Astrocyte of the cerebellum (primary cell): ENCODE results near the gene IGSF23.
"Not testable (repeated sequence)": the region's sequence is repeated elsewhere in the genome, so short reads cannot be mapped to it uniquely, and the experiment has no call there.

ENCODE experiments used
- DNase-seq: peaks from one replicate; pipeline ENCODE4 v3.0.0-alpha.2; 2011; ENCODE audit warnings: low read depth
- H3K4me3 ChIP-seq: 2 replicates; pipeline ENCODE4 v1.5.1; 2011; ENCODE audit warnings: mild to moderate bottlenecking, low read depth, low read length, moderate library complexity
- in situ Hi-C: cut with HindIII; loops from 2 replicates; pipeline ENCODE4 v1.10.0; 2017; ENCODE audit warnings: low sequenced_read_pairs
- TF ChIP-seq, protein P1 (sequence below): IDR thresholded peaks from 2 replicates; pipeline ENCODE4 v1.5.1; 2012; ENCODE audit warnings: low read length, low read depth, moderate library complexity, mild to moderate bottlenecking; ENCODE audit errors: missing control alignments

The IGSF23 gene

DNA sequence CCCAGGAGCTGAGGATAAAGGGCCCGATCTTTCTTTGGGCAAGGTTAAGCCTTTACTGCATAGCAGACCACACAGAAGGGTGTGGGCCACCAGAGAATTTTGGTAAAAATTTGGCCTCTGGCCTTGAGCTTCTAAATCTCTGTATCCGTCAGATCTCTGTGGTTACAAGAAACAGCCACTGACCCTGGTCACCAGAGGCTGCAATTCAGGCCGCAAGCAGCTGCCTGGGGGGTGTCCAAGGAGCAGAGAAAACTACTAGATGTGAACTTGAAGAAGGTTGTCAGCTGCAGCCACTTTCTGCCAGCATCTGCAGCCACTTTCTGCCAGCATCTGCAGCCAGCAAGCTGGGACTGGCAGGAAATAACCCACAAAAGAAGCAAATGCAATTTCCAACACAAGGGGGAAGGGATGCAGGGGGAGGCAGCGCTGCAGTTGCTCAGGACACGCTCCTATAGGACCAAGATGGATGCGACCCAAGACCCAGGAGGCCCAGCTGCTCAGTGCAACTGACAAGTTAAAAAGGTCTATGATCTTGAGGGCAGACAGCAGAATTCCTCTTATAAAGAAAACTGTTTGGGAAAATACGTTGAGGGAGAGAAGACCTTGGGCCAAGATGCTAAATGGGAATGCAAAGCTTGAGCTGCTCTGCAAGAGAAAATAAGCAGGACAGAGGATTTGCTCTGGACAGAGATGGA, 49.5 kb downstream of the IGSF23 start:
- DNase-seq: no peak
- in situ Hi-C loops: no loop called here
- H3K4me3 ChIP-seq: no peak overlapping the region
- TF ChIP-seq, protein P1, sequence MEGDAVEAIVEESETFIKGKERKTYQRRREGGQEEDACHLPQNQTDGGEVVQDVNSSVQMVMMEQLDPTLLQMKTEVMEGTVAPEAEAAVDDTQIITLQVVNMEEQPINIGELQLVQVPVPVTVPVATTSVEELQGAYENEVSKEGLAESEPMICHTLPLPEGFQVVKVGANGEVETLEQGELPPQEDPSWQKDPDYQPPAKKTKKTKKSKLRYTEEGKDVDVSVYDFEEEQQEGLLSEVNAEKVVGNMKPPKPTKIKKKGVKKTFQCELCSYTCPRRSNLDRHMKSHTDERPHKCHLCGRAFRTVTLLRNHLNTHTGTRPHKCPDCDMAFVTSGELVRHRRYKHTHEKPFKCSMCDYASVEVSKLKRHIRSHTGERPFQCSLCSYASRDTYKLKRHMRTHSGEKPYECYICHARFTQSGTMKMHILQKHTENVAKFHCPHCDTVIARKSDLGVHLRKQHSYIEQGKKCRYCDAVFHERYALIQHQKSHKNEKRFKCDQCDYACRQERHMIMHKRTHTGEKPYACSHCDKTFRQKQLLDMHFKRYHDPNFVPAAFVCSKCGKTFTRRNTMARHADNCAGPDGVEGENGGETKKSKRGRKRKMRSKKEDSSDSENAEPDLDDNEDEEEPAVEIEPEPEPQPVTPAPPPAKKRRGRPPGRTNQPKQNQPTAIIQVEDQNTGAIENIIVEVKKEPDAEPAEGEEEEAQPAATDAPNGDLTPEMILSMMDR: no peak

- in situ Hi-C loops: no loop called here
- no peak for DNase-seq
- TF ChIP-seq, protein P1: no peak
- H3K4me3 ChIP-seq: no peak overlapping the region
These were observed 50.6 kb downstream of the IGSF23 start for GRCh38 chr19:44663996-44664395.

DNA sequence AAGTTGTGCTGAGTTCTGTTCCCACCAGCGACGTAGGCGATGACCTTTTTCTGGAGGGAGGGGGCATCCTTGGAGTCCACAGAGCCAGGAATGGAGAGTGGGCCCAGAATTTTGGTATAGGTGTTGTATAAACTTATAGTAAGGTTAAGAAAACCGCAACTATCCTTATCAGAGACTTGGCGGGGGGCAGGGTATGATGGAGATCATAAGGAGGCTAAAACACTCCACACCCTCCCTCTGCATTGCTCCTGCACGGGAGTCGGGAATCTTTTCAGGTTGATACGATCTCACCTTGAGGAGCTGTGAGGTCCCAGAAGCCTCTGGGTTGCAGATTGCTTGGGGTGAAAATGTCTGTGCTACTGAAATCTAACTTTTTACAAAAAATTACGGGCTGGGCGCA, 51.6 kb downstream of the IGSF23 start:
- TF ChIP-seq, protein P1: no peak
- H3K4me3 ChIP-seq: no peak overlapping the region
- DNase-seq: no peak
- in situ Hi-C loops: no loop called here

DNA sequence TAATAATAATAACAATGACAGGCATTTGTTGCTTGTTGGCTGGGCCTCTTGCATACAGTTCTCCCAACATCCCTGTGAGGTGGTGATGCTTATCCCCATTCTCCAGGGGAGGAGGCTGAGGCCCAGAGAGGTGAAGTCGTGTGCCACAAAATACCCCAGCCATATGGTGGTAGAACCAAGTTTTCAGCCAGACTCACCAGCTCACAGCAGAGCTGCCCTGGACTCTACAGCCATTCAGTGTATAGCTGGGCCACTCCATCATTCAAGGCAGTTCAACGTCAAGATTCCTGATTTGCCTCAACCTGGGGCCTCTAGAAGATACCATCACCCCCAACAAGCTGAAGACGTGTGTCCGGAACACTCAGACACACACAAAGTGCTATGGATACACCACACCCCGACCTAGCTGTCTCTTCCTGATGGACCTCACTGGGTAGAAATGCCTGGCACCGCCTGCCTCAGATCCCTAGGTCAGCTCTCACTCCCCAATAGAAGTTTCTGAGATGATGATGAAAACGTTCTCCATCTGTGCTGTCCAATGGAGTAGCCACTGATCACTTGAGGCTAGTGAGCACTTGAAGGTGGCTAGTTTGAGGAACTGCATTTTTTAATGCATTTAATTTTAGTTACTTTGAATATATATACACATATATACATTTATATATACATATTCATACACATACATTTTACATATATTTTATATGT, 53.6 kb downstream of the IGSF23 start:
- in situ Hi-C loops: no loop called here
- H3K4me3 ChIP-seq: no peak overlapping the region
- no peak for DNase-seq
- TF ChIP-seq, protein P1: no peak

DNA sequence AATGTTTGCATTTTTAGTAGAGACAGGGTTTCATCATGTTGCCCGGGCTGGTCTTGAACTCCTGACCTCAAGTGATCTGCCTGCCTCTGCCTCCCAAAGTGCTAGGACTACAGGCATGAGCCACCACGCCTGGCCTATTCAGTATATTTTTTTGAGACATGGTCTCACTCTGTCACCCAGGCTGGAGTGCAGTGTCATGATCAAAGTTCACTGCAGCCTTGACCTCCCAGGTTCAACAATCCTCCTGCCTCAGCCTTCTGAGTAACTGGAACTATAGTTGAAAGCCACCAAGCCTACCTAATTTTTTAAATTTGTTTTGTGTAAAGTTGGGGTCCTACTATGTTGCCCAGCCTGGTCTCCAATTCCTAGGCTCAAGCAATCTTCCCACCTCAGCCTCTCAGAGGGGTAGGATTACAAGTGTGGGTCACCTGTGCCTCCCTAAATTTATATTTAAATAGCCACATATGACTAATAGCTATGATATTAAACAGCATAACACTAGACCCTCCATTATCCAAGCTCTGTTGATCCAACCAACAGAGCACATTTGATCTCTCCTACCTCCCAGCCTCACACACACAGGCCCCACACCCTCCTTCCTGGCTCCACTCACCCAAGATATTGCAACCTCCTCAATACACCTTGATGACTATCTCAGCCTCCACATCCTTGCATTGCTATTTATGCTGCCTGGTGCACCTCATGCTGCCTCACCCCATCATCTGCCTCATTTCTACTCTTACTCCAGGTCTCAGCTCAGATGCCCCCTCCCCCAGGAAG, 55.8 kb downstream of the IGSF23 start:
- TF ChIP-seq, protein P1: no peak
- no peak for DNase-seq
- in situ Hi-C loops: no loop called here
- H3K4me3 ChIP-seq: no peak overlapping the region

DNA sequence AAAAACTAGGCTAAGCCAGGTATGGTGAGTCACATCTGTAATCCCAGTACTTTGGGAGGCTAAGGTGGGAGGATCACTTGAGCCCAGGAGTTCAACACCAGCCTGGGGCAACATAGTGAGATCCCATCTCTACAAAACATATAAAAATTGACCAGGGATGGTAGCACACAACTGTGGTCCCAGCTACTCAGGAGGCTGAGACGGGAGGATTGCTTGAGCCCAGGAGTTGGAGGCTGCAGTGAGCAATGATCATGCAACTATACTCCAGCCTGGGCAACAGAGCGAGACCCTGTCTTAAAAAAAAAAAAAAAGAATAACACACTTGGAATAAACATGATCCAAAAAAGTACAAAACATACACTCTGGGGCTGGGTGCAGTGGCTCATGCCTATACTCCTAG, 56.7 kb downstream of the IGSF23 start:
- in situ Hi-C loops, H3K4me3 ChIP-seq, DNase-seq: not testable (repeated sequence)
